Fibroblast of skin of right biceps (primary cell): Measurements from ENCODE around the gene PKD1L1.

Source experiments
- DNase-seq: peaks from one replicate; pipeline ENCODE4 v3.0.0-alpha.2; 2013

The PKD1L1 gene

GRCh38 chr7:47896809-47897423, 51.4 kb downstream of the PKD1L1 start:
- no peak for DNase-seq

- no peak for DNase-seq
Observed at GRCh38 chr7:47895026-47895425, 53.2 kb downstream of the PKD1L1 start.

- DNase-seq, result no peak
Observed at GRCh38 chr7:47893721-47894365, 54.4 kb downstream of the PKD1L1 start.

DNA sequence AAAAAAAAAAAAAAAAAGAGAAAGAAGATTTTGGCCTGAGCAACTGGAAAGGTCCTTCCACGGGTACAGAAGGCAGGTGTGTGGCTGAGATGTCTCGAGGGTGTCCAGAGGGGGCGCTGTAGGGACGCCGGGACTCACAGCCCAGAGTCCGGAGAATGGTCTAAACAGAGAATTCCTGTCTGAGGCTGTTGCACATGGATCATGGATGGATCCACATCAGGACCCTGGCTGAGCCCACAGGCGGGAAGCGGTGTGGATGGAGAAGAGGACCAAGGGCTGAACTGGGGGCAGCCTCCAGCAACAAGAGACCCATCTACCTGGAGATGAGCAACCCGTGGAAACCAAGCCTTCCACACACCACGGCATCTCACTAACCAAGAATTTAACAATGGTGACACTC, 55.0 kb downstream of the PKD1L1 start:
- DNase-seq, result no peak

- no peak for DNase-seq
Observed at GRCh38 chr7:47890606-47891005, 57.7 kb downstream of the PKD1L1 start.

DNA sequence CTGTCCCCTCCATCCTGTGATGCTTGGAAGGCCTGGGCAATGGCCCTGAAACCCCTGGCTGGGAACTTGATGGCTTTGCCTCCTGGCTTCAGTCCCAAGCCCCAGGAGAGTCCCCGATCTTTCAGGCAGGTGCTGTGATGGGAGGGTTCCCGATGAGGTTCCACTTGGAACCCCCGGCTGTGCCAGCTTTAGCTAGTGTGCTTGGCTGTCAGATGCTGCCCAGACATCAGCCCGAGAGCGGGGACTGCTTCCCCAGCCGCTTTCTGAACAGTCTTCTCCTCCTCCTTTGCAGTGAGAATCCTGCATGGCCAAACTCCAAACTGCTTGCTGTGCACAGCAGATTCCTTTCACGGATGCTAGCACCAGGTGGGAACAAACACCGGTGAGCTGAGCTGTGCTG, 58.1 kb downstream of the PKD1L1 start:
- no peak for DNase-seq

GRCh38 chr7:47889723-47890122, 58.5 kb downstream of the PKD1L1 start:
- no peak for DNase-seq

- no peak for DNase-seq
Observed at GRCh38 chr7:47888371-47889265, 59.6 kb downstream of the PKD1L1 start.

GRCh38 chr7:47887016-47887640, 61.1 kb downstream of the PKD1L1 start:
- DNase-seq, result no peak

- no peak for DNase-seq
Observed at GRCh38 chr7:47885987-47886811, 62.1 kb downstream of the PKD1L1 start.

DNA sequence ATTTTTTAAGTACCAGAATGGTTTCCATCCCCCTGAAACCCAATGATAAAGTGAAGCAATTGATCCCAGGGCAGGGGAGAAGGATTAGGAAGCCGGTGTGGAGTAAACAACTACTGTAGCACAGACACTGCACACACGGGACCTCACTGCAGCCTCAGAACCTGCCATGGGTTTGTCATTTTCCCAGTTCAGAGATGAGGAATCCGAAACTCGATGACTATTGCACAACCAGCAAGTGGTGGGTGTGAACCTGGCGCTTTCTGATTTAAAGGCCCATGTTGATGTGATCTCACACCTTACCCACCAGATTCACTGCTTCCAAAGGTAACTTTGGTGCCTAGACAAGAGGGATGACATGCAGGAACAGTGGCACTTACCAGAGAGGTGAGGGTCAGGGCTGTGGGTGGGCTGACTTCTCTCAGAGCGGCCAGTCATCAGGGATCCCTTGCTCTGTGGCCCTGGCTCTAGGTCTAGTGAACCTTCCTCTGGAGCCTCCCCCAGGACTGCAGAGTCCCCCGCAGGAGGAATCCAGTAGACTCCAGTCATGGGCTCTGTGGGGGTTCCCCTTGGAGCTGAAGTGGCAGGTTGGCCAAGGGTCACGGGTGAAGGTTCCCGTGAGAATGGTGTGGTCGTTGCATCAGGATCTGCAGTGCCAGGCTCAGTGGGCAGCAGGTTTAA, 62.8 kb downstream of the PKD1L1 start:
- DNase-seq, result no peak

DNA sequence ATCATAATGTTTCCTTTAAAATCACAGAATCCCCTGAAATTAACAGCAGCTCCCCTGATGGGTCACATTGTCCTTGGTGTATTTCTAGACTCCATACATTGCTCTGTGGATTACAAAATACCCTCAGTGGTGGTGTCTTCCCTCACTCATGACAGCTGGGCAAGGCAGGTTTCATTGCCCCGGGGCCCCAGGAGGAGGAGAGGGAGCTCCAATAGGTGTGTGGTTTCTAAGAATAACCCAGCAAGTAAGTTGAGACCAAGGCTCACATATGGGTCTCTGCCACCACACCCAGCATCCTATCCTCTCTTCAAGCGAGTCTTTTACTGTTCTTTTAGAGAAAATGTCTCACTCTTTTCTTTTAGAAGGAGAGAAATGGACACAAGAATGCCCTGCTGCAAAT, 63.6 kb downstream of the PKD1L1 start:
- no peak for DNase-seq

DNA sequence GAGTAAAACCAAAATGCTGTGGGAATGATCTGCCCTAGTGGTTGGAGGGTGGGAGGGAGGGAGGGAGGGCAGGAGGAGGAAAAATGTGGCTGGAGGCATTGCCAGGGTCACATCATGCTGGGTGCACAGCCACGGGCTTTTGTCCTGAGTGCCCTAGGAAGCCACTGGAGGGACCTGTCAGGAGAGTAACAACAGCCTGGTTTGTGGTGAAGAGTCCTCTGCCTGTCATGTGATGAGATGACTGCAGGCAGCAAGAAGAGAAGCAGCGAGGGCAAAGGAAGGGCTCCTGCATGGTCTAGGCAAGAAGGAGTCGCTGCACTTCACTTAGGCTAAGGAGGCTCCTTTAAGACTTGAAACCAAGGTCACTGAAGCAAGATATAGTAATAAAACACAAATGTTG, 65.6 kb downstream of the PKD1L1 start:
- DNase-seq, result no peak

GRCh38 chr7:47881256-47881655, 67.0 kb downstream of the PKD1L1 start:
- no peak for DNase-seq

DNA sequence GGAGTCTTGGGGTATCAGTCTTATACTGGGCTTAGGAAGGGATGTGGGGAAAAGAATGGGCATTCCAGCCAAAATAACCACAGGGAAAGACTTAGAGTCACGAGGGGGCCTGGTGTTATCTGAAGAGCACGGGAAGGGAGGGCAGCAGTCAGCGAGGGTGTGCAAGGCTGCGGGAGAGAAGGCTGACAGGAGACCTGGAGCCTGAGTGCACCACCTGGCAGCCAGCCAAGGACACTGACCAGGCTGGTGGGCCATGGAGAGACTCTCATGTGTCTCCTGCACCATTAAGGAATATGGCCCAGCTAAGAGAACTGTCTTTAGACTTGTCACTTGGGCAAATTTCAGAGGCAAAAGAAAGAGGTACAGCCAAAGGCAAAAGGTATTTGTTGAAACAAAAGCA, 69.6 kb downstream of the PKD1L1 start:
- DNase-seq, result no peak

DNA sequence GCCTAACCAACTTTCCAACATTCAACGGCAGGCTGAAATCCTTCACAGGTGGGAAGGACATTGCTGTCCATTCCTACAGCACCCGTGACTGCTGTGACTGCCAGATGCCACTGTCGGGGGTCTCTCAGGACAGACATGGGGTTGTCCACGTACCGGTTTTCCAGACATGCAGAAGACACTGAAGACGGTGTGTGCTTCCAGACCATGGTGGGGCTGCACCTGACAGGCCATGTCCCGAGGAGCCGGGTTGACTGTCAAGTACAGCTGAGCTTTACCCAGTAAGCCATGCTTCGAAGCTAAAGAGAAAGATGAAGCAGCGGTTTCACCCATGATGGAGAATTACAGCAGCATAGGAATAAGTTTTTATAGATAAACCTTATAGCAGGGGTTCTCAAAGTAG, 70.9 kb downstream of the PKD1L1 start:
- no peak for DNase-seq

GRCh38 chr7:47875998-47876744, 72.1 kb downstream of the PKD1L1 start:
- no peak for DNase-seq

DNA sequence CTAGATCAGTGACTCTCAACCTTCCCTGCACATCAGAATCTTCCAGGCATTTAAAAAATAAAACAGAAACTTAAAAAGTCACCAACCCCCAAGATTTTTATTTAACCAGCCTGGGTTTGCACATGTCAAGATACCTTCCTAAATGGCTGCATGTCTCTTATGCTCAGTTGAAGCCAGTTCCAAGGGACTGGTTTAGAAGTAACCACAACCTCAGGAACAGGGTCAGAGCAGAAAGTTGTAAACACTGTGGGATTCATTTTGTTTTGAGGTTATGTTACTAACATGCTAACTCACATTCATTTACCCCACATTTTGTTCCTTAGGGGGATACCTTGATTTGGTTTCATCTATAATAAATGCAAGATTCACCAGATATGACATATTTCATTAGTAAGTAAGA, 72.9 kb downstream of the PKD1L1 start:
- DNase-seq, result no peak

DNA sequence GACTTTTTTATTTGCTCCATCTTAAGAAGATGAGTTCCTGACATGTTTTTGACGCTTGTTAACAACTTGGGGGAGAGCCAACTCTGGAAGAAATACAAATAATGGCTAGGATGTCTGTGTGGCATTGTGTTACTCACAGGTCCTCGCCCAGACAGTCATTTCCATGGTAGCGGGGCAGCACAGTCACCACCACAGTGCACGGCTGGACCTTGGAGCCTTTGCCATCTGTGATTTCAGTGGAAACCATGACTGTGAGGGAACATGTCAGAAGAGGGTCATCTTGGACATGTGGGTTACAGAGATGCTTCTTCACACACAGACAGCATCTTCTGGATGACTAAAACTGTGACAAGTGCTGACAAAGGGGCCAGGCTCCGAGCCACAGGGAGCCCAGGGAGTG, 74.5 kb downstream of the PKD1L1 start:
- DNase-seq, result peak; percentile 38

DNA sequence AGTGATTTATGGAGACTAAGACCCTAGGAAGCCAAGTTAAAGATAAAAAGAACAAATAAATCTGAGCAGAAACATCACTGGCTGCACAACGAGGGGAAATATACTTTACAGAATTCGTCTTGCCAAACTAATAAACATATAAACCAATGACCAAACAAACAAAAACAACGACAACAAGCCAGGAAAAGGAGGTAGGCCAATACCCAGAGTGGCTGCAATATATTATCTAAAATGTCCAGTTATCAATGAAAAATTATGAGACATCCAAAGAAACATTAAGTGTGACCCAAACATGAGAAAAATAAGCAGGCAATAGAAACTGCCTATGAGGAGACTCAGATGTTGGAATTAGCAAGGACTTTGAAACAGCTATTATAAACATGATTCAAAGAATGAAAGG, 81.0 kb downstream of the PKD1L1 start:
- no peak for DNase-seq

- DNase-seq, result no peak
Observed at GRCh38 chr7:47866120-47866519, 82.1 kb downstream of the PKD1L1 start.
